Transverse colon (tissue), 4 donors: ENCODE data around the gene TRAK1.

Source experiments
- CTCF ChIP-seq, 5 experiments: fragments of 200-600 bp in 3 of 5; fragments of 450-650 bp in 2 of 5; sonication (generic) in 3 of 5; IDR thresholded peaks; 1 replicate in 2 of 5; 2 replicates in 3 of 5; pipeline ENCODE4 v1.5.1; 2016 to 2017; ENCODE audit warnings: antibody characterized with exemption in 5 of 5, inconsistent platforms in 3 of 5, mild to moderate bottlenecking in 2 of 5, moderate library complexity in 1 of 5
- POLR2A ChIP-seq: fragments of 450-650 bp; IDR thresholded peaks from one replicate; pipeline ENCODE4 v1.6.1; 2016; ENCODE audit warnings: antibody characterized with exemption, mild to moderate bottlenecking, moderate library complexity
- POLR2AphosphoS5 ChIP-seq, 3 donors: sonication (generic); formaldehyde crosslinking; IDR thresholded peaks; one replicate each; pipeline ENCODE4 v1.6.1; 2016; ENCODE audit warnings: antibody characterized with exemption in 3 of 3

DNA sequence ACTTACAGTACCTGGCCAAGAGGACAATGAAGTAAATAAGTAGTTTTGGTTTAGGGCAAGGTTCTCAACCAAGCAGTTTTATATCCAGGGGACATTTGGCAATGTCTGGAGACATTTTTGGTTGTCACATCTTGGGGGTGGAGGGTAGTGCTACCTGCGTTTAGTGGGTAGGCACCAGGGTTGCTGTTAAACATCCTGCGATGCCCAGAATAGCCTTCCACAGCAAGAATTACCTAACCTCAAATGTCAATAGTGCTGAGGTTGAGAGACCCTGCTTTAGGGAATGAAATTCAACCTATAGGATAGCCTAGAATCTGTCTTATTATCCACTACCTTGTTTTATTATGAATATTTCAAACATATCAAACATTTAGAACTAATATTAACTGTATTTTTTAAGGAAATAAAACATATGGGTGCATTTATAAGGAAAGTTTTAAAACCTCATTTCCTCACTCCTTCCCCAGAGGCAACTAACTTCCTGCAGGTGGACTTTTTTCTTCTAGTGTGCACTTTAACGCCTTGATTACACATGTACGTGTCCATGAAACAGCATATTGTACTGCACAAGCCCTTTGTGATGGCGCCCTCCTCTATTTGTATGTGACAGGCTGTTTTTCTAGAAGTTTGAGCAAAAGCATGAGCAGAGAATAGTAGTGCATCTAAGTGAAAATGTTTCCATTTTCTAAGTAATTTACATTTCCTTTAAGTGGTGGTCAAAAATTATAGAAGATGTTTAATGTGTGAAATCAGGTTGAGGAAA is 57.1 kb downstream of the TRAK1 start:
- TF ChIP-seq POLR2A: no peak
- no peak for TF ChIP-seq POLR2AphosphoS5 (IDR thresholded peaks at IDR 0.05)
- no peak for TF ChIP-seq CTCF (IDR thresholded peaks at IDR 0.05)
